Activated CD4-positive, alpha-beta T cell treated with anti-CD3 and anti-CD28 coated beads, Interleukin-2, amount 50 U/mL, for 16 hours (primary cell): ENCODE results near the gene PKNOX1.
"Not testable (repeated sequence)": the region's sequence is repeated elsewhere in the genome, so short reads cannot be mapped to it uniquely, and the experiment has no call there.

Experiments
- DNase-seq: peaks from one replicate; pipeline ENCODE4 v3.0.0-alpha.2; 2020

PKNOX1 gene, protein sequence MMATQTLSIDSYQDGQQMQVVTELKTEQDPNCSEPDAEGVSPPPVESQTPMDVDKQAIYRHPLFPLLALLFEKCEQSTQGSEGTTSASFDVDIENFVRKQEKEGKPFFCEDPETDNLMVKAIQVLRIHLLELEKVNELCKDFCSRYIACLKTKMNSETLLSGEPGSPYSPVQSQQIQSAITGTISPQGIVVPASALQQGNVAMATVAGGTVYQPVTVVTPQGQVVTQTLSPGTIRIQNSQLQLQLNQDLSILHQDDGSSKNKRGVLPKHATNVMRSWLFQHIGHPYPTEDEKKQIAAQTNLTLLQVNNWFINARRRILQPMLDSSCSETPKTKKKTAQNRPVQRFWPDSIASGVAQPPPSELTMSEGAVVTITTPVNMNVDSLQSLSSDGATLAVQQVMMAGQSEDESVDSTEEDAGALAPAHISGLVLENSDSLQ

DNA sequence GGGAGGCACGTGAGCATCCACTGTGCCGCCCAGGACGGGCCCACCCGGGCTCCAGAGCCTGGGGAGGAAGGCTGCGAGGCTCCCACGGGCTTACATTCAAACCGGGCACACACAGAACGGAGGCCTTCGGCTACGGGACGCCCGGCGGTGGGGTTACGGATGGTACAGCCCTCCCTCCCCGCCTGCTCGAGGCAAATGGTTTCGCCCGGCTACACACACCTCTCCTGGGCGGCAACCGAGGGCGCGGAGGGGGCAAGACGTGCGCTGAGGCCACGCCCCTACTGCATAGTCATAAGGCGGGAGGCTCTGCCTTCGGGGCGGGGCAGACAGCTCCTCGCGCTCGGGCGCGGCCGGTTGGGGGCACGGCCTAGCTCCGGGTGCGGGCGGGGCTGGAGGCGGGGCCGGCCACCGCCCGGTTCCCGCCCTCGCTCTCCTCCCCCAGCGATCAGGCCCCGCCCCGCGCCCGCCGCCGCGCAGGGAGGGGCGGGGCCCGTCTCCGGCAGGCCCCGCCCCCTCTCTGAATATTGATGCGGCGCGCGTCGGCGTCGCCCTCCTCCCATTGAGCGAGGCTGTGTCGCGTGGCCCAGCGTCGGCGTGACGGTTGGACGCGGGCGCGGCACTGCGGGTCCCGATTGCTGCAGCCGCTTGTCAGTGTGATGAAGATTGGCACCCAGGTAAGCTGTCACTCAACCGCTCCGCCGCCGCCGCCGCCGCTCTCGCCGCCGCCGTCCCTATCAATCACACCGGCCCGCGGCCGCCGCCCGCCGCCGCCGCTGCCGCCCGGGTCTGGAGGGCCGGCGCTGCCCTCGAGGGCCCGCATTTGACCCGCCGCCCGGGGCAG is at the start of gene PKNOX1:
PKNOX1 (plus strand) TSS at position 572 of the 841 bp plus-strand sequence. CDS start 29,820 bp downstream, outside the sequence.
- peak; percentile 99 for DNase-seq

DNA sequence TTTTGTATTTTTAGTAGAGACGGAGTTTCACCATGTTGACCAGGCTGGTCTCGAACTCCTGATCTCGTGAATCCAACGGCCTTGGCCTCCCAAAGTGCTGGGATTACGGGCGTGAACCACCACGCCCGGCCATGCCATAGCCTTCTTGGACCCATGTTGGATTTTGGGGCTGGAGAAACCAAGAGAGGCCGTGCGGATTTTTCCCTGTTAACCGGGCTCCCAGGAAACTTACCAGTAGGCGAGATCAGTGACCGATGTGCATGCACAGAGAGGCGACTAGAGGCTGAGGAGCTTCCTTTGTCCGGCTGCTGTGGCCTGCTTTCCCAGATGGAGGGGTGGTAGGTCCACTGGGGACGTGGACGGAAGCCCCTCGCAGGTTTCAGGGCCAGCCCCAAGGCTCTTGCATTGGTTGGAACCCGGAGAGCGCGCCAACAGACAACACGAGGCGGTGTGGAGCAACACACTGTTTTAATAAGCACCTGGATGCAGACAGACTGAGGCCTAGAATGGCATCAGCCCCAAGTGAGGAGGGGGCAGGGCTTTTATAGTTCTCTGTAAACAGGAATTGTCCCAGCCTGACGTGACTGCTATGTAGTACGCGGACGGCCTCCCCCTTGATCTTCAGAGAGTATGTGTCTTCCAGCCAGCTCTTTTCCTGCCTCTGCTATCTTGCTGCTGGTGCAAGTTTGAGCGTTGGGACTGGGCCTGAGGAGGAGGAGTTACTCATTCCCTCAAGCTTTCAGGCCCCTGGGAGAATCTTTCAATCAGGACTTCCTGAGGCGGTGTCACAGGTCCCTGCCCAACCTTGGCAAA is 49.0 kb upstream of the PKNOX1 start, which contains the start of gene ERVH48-1:
ERVH48-1 (minus strand) TSS at position 517 of the 813 bp plus-strand sequence. CDS start 6,624 bp downstream, outside the sequence.
- DNase-seq, result no peak

DNA sequence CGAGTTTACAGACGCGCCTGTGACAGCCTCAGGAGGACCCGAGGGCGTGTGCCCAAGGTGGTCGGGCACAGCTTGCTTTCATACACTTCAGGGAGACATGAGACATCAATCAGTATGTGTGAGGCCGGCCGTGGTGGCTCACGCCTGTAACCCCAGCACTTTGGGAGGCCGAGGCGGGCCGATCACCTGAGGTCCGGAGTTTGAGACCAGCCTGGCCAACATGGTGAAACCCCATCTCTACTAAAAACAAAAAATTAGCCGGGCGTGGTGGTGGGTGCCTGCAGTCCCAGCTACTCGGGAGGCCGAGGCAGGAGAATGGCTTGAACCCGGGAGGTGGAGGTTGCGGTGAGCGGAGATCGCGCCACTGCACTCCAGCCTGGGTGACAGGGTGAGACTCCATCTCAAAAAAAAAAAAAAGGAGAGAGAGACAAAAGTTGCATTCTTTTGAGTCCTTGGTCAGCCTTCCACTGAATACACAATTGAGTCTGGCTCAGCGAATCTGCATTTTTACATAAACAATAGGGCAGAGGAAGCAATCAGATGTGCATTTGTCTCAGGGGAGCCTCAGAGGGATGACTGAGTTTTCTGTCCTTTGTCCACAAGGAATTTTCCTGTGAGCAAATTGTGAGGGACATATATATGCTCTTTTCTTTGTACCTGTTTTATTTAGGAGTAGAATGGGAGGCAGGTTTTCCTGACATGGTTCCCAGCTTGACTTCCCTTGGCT is 46.7 kb upstream of the PKNOX1 start:
- not testable (repeated sequence) for DNase-seq

DNA sequence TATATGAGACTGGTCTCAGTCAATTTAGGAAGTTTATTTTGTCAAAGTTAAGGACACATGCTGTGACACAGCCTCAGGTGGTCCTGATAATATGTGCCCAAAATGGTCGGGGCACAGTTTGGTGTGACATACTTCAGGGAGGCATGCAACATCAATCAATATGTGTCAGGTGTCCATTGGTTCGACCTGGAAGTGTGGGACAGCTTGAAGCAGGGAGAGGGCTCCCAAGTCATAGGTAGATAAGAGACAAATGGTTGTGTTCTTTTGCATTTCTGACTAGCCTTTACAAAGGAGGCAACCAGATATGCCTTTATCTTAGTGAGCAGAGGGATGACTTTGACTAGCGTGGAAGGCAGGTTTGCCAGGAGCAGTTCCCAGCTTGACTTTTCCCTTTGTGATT is 44.4 kb upstream of the PKNOX1 start:
- DNase-seq, result no peak

DNA sequence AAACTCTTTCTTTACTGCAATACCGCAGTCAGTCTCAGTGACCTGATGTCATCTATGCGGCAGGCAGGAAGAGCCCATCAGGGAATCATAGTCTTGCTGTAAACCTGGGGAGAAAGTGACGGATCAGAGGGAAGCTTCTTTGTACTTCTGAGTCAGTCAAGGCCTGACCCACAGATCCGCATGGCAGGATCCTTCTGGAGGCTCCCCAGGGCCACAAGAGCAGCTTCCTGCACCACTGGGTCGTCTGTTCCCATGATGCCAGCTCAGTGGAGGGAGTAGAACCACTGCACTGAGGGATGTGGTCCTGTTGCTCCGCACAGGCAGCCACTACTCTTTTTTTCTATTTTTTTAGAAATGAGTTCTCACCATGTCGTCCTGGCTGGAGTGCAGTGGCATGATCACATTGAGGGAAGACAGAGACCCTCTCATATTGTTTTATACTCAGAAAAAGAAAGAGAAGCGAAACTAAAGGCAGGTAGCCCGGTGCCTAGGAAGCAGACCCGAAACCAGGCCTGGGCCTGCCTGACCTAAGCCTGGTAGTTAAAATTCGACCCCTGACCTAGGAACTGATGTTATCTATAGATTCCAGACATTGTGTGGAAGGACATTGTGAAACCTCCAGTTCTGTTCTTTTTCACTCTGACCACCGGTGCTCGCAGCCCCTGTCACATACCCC is 42.7 kb upstream of the PKNOX1 start:
- no peak for DNase-seq

DNA sequence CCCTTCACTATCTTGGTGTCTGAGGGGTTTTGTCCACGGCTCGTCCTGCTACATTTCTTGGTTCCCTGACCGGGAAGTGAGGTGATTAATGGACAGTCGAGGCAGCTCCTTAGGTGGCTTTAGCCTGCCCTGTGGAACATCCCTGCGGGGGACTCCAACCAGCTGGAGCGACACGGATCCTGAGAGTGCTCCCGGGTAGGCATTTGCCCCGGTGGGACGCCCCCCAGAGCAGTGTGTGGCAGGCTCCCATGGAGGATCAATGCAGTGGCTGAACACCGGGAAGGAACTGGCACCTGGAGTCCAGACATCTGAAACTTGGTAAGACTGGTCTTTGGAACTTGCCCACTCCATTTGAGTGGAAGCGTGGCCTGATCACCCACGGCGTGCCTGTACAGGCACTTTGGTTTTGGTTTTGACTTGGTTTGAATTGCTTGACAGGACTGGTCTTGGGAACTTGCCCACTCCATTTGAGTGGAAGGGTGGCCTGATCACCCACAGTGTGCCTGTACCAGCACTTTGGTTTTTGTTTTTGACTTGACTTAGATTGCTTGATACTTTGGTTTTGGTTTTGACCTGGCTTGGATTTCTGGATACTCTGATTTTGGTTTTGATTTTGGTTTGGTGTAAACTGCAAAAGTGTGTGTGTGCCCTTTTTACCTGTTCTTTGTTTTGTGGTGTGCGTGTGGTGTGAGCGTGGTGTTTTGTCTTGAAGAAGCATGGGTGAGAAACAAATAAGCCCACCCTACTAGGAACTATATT is 41.8 kb upstream of the PKNOX1 start:
- not testable (repeated sequence) for DNase-seq

DNA sequence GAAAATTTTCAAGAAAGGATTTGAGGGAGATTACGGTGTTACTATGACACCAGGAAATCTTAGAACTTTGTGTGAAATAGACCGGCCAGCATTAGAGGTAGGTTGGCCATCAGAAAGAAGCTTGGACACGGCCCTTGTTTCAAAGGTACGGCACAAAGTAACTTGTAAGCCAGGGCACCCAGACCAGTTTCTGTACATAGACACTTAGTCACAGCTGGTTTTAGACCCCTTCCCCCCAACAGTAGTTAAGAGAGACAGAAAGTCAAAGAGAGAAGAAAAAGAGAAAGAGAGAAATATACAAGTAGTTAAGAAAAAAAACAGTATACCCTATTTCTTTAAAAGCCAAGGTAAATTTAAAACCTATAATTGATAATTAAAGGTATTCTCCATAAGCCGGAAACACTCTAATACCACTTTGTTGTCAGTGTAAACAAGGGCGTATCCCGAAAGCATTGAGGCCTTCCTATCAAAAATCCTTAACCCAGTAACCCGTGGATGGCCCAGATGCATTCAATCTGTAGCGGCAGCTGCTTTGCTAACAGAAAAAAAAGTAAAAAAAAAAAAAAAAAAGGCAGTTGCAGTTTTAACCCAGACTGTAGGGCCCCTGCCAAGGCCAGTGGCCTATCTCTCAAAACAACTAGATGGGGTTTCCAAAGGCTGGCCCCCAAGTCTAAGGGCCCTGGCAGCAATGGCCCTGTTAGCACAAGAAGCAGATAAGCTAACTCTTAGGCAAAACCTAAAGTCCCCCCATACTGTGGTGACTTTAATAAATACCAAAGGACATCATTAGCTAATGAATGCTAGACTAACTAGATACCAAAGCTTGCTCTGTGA is 41.0 kb upstream of the PKNOX1 start:
- not testable (repeated sequence) for DNase-seq

DNA sequence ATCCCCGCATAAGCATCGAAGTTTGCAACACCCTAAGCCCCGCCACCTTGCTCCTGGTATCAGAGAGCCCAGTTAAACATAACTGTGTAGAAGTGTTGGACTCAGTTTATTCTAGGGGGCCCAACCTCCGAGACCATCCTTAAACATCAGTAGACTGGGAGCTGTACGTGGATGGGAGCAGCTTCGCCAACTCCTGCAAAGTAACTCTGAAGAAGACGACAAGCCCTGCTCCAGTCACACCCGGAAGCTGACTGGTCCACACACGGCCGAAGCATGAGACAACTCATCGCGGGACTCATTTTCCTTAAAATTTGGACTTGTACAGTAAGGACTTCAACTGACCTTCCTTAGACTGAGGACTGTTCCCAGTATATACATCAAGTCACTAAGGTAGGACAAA is 40.4 kb upstream of the PKNOX1 start:
- not testable (repeated sequence) for DNase-seq

DNA sequence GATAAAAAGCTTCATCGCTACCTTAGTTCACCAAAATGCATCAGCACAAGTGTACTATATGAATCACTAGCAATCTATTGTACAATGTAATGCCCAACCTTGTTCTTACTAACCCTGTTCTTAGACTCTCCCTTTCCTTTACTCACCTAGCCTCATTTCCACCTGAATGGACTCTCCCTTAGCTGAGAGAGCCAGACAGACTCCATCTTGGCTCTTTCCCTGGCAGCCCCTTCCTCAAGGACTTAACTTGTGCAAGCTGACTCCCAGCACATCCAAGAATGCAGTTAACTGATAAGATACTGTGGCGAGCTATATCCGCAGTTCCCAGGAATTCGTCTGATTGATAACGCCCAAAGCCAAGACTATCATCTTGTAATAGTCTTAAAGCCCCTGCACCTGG is 38.0 kb upstream of the PKNOX1 start:
- not testable (repeated sequence) for DNase-seq

DNA sequence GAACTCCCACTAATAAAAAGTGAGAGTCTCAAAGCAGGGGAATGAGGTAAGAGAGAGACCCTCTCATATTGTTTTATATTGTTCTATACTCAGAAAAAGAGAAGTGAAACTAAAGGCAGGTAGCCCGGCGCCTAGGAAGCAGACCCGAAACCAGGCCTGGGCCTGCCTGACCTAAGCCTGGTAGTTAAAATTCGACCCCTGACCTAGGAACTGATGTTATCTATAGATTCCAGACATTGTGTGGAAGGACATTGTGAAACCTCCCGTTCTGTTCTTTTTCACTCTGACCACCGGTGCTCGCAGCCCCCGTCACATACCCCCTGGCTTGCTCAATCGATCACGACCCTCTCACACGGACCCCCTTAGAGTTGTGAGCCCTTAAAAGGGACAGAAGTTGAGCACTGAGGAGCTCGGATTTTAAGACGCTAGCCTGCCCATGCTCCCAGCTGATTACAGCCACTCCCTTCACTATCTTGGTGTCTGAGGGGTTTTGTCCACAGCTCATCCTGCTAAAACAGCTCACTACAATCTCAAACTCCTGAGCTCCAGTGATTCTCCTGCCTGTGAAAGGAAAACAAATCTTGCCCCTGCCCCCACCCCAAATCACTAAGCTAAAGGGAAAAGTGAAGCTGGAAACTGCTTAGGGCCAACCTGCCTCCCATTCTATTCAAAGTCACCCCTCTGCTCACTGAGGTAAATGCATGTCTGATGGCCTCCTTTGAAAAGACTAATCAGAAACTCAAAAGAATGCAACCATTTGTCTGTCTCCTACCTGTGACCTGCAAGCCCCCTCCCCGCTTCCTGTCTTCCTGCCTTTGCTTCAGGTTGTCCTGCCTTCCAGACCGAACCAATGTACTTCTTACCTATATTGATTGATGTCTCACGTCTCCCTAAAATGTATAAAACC is 37.1 kb upstream of the PKNOX1 start:
- not testable (repeated sequence) for DNase-seq

DNA sequence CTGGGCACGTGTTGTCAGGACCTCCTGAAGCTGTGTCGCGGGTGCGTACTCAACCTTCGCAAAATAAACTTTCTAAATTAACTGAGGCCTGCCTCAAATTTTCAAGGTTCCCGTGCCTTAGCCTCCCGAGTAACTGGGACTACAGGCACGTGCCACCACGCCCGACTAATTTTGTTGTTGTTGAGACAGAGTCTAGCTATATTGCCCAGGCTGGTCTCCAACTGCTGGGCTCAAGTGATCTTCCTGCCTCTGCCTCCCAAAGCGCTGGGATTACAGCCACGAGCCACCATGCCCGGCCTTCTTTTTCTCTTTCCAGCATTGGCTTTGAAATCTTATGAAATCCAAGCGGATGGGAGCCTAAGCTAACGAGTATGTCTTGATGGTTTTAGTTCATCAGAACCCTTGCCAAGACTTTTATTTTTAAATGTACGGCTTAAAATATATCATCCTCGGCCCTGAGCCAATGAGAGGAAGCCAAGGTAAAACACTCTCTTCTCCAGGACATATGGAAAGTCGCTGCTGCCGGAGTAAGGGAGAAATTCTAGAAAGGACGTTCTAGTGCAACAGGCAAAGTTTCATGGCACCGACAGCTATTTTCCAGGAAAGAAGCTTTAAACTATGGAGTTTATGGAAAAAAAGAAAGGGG is 36.3 kb upstream of the PKNOX1 start:
- DNase-seq, result no peak

DNA sequence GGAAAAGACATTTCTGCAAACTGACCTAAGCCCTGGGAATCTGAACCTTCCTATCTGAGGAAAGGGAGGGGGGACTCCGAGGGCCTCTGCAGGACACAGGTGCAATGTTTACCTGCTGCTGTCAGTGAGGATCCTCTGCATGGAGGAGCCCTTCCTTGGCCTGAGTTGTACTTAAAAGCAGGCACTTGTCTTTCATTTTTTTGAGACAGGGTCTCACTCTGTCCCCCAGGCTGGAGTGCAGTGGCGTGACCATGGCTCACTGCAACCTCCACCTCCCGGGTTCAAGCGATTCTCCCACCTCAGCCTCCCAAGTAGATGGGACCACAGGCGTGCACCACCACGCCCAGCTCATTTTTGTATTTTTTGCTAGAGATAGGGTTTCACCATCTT is 35.8 kb upstream of the PKNOX1 start:
- not testable (repeated sequence) for DNase-seq

DNA sequence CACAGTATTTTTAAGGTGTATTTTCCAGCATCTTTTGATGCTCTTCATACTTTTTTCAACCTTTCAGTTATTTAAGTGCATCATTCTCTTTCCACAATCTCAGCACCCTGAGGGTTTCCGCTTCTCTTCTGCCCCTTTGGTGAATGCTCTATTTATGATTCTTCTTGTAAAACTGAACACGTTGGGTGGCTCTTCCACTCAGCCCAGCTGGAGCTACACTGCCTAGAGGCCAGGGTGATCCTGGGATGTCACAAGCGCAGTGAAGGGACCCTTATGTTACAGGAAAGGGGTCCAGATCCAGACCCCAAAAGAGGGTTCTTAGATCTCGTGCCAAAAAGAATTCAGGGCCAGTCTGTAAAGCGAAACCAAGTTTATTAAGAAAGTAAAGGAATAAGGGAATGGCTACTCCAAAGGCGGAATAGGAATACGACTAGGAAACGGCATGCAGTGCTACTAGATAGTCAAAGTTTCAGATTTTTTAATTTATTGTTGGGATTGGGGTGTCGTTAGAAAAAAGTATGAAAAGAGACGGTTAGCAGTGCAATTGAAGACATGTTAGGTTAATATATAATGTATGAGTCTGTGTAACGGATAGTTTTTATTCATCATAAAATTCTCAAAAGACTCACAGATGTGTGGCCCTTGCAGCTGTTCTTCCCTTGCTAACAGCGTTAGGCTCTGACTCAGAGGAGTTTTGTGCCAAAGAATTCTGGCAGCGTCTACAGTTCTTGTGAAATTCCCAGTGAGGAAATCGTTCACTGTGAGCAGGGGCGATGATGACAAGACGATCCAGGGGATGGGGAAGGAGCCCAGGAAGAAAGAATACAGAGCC is 34.6 kb upstream of the PKNOX1 start:
- no peak for DNase-seq

DNA sequence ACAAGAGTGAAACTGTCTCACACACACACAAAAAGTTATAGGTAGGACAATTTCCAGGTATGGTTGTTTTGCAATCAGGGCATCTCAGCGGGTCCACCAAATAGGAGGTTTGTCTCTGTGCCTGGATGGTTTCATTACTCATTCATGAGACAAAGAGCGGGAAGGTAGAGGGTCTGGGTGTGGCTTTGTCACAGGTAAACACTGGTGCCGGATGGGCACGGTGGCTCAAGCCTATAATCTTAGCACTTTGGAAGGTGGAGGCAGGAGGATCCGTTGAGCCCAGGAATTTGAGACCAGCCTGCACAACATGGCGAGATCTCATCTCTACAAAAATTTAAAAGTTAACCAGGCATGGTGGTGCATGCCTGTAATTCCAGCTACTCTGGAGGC is 32.7 kb upstream of the PKNOX1 start:
- DNase-seq, result no peak

DNA sequence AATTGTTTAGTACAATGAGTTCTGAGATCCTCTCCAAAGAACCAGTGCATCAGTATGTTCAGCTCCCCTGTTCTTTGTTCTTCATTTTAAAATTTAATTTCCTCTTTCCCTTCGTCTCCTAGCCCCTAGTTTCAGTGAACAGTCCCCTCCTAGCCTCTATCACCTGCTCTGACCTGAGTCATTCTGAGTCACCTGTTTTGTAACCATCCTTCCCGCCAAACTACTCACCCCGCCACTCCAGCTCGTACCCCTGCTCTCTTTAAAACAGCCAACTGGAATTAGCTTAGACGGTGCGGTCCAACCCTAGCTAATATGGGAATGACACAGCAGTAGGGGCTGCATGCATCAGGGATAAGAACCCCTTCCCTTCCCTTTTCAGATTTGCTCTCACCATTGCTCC is 32.1 kb upstream of the PKNOX1 start:
- no peak for DNase-seq

DNA sequence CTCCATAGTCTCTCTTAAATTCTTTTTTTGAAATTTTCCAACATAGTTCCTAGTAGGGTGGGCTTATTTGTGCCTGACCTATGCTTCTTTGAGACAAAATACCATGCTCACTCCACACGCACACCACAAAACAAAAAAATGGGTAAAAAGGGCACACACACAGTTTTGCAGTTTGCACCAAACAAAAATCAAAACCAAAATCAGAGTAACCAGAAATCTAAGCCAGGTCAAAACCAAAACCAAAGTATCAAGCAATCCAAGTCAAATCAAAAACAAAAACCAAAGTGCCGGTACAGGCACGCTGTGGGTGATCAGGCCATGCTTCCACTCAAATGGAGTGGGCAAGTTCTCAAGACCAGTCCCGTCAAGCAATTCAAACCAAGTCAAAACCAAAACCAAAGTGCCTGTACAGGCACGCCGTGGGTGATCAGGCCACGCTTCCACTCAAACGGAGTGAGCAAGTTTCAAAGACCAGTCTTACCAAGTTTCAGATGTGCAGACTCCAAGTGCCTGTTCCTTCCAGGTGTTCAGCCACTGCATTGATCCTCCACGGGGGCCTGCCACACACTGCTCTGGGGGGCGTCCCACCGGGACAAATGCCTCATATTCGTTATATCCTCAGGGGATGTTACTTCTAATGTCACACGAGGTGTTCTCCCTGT is 25.1 kb upstream of the PKNOX1 start:
- not testable (repeated sequence) for DNase-seq

DNA sequence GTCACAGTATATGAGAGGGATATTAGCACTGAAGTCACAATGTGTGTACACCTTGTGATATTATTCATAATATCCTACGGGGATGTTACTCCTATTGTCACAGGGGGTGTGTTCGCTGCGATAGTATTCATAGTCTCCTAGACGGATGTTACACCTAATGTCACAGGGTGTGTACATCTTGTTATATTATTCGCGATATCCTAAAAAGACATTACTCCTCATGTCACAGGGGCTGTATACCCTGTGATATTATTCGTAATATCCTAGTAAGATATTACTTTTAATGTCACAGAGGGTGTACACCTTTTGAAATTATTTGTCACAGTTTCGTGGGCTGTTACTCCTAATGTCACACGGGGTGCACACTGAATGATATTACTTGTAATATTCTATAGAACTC is 23.2 kb upstream of the PKNOX1 start:
- DNase-seq, result not testable (repeated sequence)
